GM04503 (cell line): ENCODE measurements around the gene ZNF541.

ENCODE experiments used
- DNase-seq: peaks from one replicate; pipeline ENCODE4 v3.0.0-alpha.2; 2012; ENCODE audit warnings: low read depth

ZNF541 gene

GRCh38 chr19:47573071-47574026, at the start of gene ZNF541:
ZNF541 (minus strand) TSS chr19:47573148; CDS start chr19:47555856, 17,292 bp downstream.
- no peak for DNase-seq

GRCh38 chr19:47619763-47620162, 46.8 kb upstream of the ZNF541 start:
- DNase-seq = no peak

GRCh38 chr19:47618771-47619170, 45.8 kb upstream of the ZNF541 start:
- DNase-seq = no peak

GRCh38 chr19:47615714-47616113, 42.8 kb upstream of the ZNF541 start:
- no peak for DNase-seq

GRCh38 chr19:47615230-47615629, 42.3 kb upstream of the ZNF541 start:
- DNase-seq = no peak

GRCh38 chr19:47614559-47614958, 41.6 kb upstream of the ZNF541 start:
- DNase-seq = no peak

- DNase-seq = no peak
Measured at GRCh38 chr19:47614021-47614295, 41.0 kb upstream of the ZNF541 start.

- DNase-seq = no peak
Measured at GRCh38 chr19:47613165-47614020, 40.4 kb upstream of the ZNF541 start.

GRCh38 chr19:47610902-47611301, 38.0 kb upstream of the ZNF541 start:
- no peak for DNase-seq

- DNase-seq = no peak
Measured at GRCh38 chr19:47609906-47610894, 37.3 kb upstream of the ZNF541 start.

- DNase-seq = no peak
Measured at GRCh38 chr19:47608969-47609905, 36.3 kb upstream of the ZNF541 start, which contains the start of gene BICRA. BICRA (plus strand) TSS chr19:47609134; CDS start chr19:47673575, 64,441 bp downstream.

GRCh38 chr19:47608074-47608918, 35.3 kb upstream of the ZNF541 start:
- DNase-seq = no peak

- DNase-seq = no peak
Measured at GRCh38 chr19:47607564-47608073, 34.7 kb upstream of the ZNF541 start.

GRCh38 chr19:47603706-47604565, 31.0 kb upstream of the ZNF541 start:
- DNase-seq = no peak

- DNase-seq = no peak
Measured at GRCh38 chr19:47601180-47601904, 28.4 kb upstream of the ZNF541 start.

GRCh38 chr19:47600246-47601179, 27.6 kb upstream of the ZNF541 start:
- peak; percentile 92 for DNase-seq
